GM19193 (cell line): ENCODE results near the gene FAM163B.

Source experiments
- POLR2A ChIP-seq: IDR thresholded peaks from 4 replicates; pipeline ENCODE4 v1.6.1; 2011; ENCODE audit not compliant: insufficient read depth, insufficient read length; ENCODE audit errors: extremely low read depth

FAM163B gene

GRCh38 chr9:133585481-133586351, 23.5 kb downstream of the FAM163B start:
- no peak for TF ChIP-seq POLR2A

GRCh38 chr9:133584559-133585476, 24.4 kb downstream of the FAM163B start:
- no peak for TF ChIP-seq POLR2A

- TF ChIP-seq POLR2A = no peak
Observed at GRCh38 chr9:133584167-133584558, 25.0 kb downstream of the FAM163B start.

- TF ChIP-seq POLR2A = no peak
Observed at GRCh38 chr9:133583586-133583985, 25.6 kb downstream of the FAM163B start.

- TF ChIP-seq POLR2A = no peak
Observed at GRCh38 chr9:133583111-133583510, 26.1 kb downstream of the FAM163B start.

GRCh38 chr9:133582501-133583045, 26.6 kb downstream of the FAM163B start:
- no peak for TF ChIP-seq POLR2A

- TF ChIP-seq POLR2A = no peak
Observed at GRCh38 chr9:133581513-133582343, 27.5 kb downstream of the FAM163B start.

- no peak for TF ChIP-seq POLR2A
Observed at GRCh38 chr9:133581011-133581410, 28.2 kb downstream of the FAM163B start.

- TF ChIP-seq POLR2A = no peak
Observed at GRCh38 chr9:133580419-133580738, 28.8 kb downstream of the FAM163B start.

GRCh38 chr9:133579601-133580418, 29.4 kb downstream of the FAM163B start:
- no peak for TF ChIP-seq POLR2A

GRCh38 chr9:133578524-133579441, 30.4 kb downstream of the FAM163B start:
- TF ChIP-seq POLR2A = no peak

GRCh38 chr9:133577737-133578112, 31.5 kb downstream of the FAM163B start:
- TF ChIP-seq POLR2A = no peak

- TF ChIP-seq POLR2A = no peak
Observed at GRCh38 chr9:133576875-133577736, 32.1 kb downstream of the FAM163B start.
